ENCODE measurements around the gene LYPD5.
A peak's percentile ranks its signal among the peaks of the same experiment; 100 is the strongest.
"Not testable (repeated sequence)": the region's sequence is repeated elsewhere in the genome, so short reads cannot be mapped to it uniquely, and the experiment has no call there.

LYPD5 gene

DNA sequence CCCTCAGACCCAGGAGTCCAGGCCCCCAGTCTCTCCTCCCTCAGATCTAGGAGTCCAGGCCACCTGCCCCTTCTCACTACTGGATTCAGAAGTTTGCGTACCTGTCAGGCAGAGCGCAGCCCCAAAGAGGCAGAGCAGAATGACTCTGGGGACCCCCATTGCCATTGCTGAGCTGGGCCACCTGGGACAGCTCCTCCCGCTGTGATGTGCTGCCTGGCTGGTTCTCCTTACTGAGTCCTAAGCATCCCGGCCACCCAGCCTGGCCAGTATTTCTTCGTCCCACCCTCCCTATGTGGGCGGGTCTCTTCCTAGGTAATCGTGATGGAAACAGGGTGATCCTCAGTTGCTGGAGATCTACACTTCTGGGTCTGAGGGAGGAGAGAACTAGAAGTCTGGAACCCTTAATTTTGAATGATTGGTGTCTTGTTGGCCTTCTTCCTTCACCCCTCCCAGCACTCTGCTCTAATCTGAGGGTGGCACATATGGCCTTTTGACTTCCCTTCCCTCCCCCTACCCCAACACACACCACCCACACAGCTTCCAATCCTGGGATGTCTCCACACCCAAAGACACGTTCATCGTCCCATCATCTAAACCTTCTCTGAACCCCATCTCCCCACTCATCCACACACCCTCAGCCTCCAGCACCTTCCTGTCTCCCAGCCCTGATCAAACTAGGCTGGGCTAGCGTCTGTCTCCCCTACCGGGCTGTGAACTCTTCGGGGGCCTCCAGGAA, at the start of gene LYPD5:
Gene LYPD5 (minus strand): TSS at position 232 of the 736 bp plus-strand sequence. CDS start 67 bp downstream, at position 165.
- no peak within 1 kb of the TSS for H3K4me3 ChIP-seq (ENCODE audit: low read depth, low read length)

GRCh38 chr19:43848821-43849220, 46.6 kb upstream of the LYPD5 start:
- H3K4me3 ChIP-seq (ENCODE audit: low read depth, low read length) = no peak overlapping the region

GRCh38 chr19:43847884-43848283, 45.6 kb upstream of the LYPD5 start:
- H3K4me3 ChIP-seq (ENCODE audit: low read depth, low read length) = no peak overlapping the region

- H3K4me3 ChIP-seq (ENCODE audit: low read depth, low read length) = no peak overlapping the region
These were observed 45.0 kb upstream of the LYPD5 start for GRCh38 chr19:43847246-43847645.

DNA sequence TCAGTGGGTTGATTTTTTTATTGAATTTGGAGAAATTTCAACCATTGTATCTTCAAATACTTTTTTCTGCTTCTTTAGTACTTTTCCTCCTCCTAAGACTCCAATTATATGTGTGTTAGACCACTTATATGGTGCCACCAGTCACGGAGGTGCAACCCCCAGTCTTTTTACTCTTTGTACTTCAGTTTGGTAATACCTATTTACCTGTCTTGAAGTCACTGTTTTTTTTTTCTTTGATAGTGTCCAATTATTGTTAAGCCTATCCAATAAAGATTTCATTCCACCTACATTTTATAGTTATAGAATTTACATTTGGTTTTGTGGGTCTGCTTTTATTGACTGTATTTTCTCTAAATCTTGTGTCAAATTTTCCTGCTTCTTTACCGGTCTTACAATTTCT, 39.8 kb upstream of the LYPD5 start:
- H3K4me3 ChIP-seq (ENCODE audit: low read depth, low read length) = no peak overlapping the region

DNA sequence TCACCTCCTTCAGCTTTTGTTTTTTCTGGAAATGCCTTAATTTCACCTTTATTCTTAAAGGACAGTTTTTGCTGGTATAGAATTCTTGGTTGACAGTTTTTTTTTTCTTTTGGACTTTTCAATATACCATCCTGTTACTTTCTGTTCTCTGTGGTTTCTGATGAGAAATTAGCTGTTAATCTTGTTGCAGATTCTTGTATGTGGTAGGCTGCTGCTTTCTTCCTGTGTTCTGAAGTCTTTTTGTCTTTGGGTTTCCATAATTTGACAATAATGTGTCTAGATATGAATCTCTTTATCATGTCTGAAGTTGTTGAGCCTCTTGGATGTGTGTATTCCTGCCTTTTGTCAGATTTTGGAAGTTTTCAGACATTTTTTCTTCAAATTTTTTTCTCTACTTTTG, 36.9 kb upstream of the LYPD5 start:
- H3K4me3 ChIP-seq (ENCODE audit: low read depth, low read length) = no peak overlapping the region

DNA sequence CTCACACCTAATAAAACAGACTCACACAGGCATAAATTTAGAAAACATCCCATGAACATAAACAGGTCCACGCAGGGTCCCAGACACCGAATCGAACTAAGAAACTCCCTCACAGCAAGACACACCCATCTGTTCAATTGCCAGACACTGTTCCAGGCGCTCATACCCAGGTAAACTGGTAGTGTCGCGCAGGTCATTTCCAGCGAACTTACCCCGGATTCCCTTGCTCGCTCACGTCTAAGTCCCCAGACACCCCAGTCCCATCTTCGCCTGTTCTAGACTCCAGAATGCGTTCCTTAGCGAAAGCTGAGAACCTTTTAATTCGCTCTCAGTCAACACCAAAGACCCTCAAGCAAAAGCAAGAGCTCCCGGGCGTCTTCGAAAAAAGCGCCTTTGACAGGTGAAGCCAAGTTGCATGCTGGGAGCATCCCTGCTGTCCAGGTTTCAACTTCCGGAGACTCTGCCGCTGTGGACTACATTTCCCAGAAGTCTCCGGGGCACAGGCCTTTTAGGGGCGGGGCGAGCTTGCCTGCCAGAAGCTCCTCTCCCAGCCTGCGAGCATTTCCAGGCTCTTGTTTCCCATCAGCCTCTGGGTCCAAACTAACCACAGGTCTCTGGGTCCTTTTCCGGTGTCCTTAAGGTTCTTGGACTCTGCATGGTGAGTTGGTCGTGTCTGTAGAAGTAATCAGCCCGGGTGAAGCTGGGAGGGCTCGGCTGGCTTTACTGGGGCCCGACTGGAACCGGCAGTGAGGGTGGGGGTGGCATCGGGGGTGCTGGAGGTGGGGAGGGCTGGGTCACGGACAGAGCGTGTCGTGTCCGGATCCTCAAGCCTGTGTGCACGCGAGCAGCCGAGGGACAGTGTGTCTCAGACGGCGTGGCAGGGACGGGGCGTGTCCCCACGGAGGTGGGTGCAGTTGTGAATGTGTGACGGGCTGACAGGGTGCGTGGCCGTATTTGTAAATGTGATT, 24.8 kb upstream of the LYPD5 start, which contains the start of gene ZNF283:
Gene ZNF283 (plus strand): TSS at position 535 of the 968 bp plus-strand sequence. CDS start 6,184 bp downstream, outside the sequence.
- H3K4me3 ChIP-seq (ENCODE audit: low read depth, low read length) = peak within 1 kb of the TSS; percentile 82

- H3K4me3 ChIP-seq (ENCODE audit: low read depth, low read length) = not testable (repeated sequence)
These were observed 22.3 kb upstream of the LYPD5 start for GRCh38 chr19:43824572-43824971.

DNA sequence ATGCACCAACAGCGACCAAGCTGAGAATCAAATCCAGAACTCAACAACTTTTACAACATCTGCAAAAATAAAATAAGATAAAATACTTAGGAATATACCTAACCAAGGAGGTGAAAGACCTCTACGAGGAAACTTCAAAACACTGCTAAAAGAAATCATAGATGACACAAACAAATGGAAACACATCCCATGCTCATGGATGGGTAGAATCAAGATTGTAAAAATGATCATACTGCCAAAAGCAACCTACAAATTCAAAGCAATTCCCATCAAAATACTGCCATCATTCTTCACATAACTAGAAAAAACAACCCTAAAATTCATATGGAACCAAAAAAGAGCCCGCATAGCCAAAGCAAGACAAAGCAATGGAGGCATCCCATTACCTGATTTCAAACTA, 21.6 kb upstream of the LYPD5 start:
- H3K4me3 ChIP-seq (ENCODE audit: low read depth, low read length) = not testable (repeated sequence)

GRCh38 chr19:43820884-43821215, 18.6 kb upstream of the LYPD5 start:
- no peak overlapping the region for H3K4me3 ChIP-seq (ENCODE audit: low read depth, low read length)

DNA sequence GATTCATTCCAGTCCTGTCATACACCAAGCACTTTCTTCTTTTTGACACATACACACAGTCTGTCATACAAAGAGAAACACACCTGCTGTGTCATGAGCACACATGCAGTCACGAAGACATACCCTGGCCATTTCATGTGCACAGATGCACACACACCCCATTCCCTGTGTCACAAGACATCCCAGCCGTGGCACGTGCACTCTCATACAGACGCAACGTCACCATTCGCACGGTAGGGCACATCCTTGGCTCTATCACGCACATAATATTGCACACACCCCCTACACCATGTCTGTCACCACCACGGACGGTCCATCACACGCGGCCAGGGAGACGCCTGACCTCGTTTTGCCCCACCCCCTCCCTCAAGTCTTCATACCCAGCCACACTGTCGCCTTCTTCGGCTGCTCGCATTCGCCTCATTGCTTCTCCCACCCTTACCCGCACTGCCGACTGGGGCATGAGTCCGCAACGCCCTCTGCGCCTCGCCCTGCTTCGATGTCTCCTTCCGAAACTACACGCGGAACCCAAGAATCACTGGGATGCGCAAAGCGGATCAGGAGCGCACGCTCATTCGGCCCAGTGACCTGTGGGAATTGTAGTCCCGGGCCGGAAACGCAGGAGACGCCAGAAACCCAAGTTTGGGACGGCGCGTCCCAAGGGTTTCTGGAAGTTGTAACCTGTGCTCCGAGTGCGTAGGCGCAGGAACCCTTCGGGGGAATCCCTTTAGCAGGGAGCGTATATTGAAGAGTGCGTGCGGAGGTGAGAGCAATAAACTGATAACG, 18.0 kb upstream of the LYPD5 start:
- H3K4me3 ChIP-seq (ENCODE audit: low read depth, low read length) = no peak overlapping the region

GRCh38 chr19:43818500-43818899, 16.3 kb upstream of the LYPD5 start:
- H3K4me3 ChIP-seq (ENCODE audit: low read depth, low read length) = no peak overlapping the region

- H3K4me3 ChIP-seq (ENCODE audit: low read depth, low read length) = not testable (repeated sequence)
These were observed 15.2 kb upstream of the LYPD5 start for GRCh38 chr19:43817454-43817853.

DNA sequence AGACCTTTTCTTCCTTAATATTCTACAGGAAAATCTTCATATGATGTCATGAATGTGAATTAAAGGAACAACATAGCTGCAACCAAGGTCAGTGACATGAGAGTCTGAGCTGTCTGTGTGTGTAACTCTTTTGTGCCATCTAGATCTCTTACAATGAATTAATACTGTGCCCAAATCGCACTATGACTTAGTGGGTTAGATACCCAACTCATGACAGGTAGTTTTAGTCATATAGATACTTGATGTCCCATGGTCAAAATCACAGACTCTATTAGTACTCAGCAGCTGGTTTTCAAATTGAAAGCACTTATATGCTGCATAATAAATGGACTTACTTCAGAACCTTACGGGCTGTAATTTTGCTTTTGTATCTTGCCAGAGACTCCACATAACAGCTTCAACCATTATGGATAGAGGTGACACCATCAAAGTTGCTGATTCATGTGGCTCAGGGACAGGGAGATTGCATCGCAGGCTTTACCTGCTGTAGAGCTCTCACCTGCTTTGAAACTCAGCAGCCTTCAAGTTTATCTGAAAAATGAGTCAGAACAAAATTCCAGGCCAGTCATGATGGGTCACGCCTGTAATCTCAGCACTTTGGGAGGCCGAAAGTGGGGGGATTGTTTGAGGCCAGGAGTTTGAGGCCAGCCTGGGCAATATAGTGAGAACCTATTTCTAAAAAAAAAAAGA, 12.6 kb upstream of the LYPD5 start:
- no peak overlapping the region for H3K4me3 ChIP-seq (ENCODE audit: low read depth, low read length)

DNA sequence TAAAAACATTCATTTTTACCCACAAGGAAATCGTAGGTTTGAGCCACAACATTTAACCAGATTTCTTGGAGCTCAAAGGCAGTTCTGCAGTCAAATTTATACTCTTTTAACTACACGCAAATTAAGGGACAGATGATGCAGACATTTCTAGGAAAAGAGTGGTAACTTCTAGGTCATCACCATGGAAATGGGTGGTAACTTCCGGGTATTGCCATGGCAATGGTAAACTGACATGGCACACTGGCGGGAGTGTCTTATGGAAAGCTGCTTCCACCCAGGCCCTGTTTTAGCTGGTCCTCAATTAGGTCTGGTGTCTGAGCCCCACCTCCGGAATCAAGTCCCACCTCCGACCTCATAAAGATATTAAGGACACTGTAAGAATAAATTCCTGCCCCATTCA, 10.4 kb upstream of the LYPD5 start:
- no peak overlapping the region for H3K4me3 ChIP-seq (ENCODE audit: low read depth, low read length)

GRCh38 chr19:43812259-43812658, 10.0 kb upstream of the LYPD5 start:
- H3K4me3 ChIP-seq (ENCODE audit: low read depth, low read length) = no peak overlapping the region

DNA sequence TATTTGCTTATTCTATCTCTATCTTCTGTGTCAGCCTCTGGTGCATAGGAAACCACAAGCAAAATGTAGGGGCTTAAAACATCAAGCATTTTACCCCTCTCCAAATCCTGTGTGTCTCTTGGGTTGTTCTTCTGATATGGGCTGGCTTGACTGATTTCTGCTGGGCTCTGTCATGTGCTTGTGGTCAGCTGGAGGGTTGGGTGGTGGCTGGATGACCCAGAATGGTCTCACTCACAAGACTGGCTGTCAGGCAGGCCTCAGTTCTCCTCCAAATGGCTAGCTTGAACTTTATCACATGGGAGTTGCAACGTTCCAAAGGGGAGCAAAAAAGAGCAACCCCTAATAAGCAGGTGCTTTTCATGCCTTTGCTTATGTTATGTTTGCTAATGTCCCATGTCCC, 9.6 kb upstream of the LYPD5 start:
- no peak overlapping the region for H3K4me3 ChIP-seq (ENCODE audit: low read depth, low read length)

- H3K4me3 ChIP-seq (ENCODE audit: low read depth, low read length) = no peak overlapping the region
These were observed 7.8 kb upstream of the LYPD5 start for GRCh38 chr19:43809762-43810696.

- H3K4me3 ChIP-seq (ENCODE audit: low read depth, low read length) = no peak overlapping the region
These were observed 5.4 kb upstream of the LYPD5 start for GRCh38 chr19:43807651-43808050.

DNA sequence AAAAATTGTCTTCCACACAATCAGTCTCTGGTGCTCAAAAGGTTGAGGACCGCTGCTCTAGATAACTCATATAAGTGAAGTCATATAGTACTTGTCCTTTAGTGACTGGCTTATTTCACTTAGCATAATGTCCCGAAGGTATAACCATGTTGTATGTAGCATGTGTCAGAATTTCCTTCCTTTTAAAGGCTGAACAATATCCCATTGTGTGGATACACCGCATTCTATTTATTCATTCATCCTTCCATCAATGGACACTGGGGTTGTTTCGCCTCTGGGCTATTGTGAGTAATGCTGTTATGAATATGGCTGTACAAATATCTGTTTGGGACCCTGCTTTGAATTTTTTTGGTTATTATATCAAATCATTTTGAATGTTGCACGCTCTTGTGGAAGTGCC, 4.6 kb upstream of the LYPD5 start:
- H3K4me3 ChIP-seq (ENCODE audit: low read depth, low read length) = no peak overlapping the region

Data from iPS-11a (cell line).